K562 (cell line): Measurements from ENCODE around the gene KCNMB3. TPM values are rescaled to one million over a fixed set of nuclear protein-coding genes. Genes with fewer than 3 reads are reported as not detected.

Experiments used
- CCAR2 ChIP-seq: fragments of 200-400 bp; formaldehyde crosslinking; IDR thresholded peaks from 2 replicates; pipeline ENCODE4 v1.6.1; 2017; ENCODE audit warnings: mild to moderate bottlenecking, low read depth, low read length
- FOXA3 ChIP-seq, 2 experiments: fragments of 450-650 bp in 1 of 2; sonication (generic) in 1 of 2; formaldehyde crosslinking; IDR thresholded peaks in 1 of 2; conservative IDR thresholded peaks in 1 of 2; 2 replicates each; pipeline versions ENCODE4 v1.4.0 to v1.8.0; 2020 to 2022; ENCODE audit warnings: mild to moderate bottlenecking in 2 of 2, missing genetic modification reagents in 1 of 2
- LCOR ChIP-seq: sonication (generic); formaldehyde crosslinking; IDR thresholded peaks from 2 replicates; pipeline ENCODE4 v1.8.0; 2022; ENCODE audit warnings: mild to moderate bottlenecking, missing genetic modification reagents
- MGA ChIP-seq: fragments of 450-650 bp; IDR thresholded peaks from 2 replicates; pipeline ENCODE4 v1.6.1; 2016; ENCODE audit warnings: mild to moderate bottlenecking, moderate library complexity
- NFRKB ChIP-seq: fragments of 450-650 bp; IDR thresholded peaks from 2 replicates; pipeline ENCODE4 v1.6.1; 2016; ENCODE audit warnings: low read depth
- NR2F6 ChIP-seq: fragments of 450-650 bp; formaldehyde crosslinking; IDR thresholded peaks from 2 replicates; pipeline ENCODE4 v1.4.0; 2020; ENCODE audit warnings: mild to moderate bottlenecking
- PRPF4 ChIP-seq: fragments of 200-400 bp; formaldehyde crosslinking; IDR thresholded peaks from one replicate; pipeline ENCODE4 v1.6.1; 2017; ENCODE audit warnings: low read length, low read depth, mild to moderate bottlenecking; ENCODE audit not compliant: insufficient read depth, poor library complexity, severe bottlenecking
- SMAD1 ChIP-seq: fragments of 150-350 bp; IDR thresholded peaks from 2 replicates; pipeline ENCODE4 v1.6.1; 2014; ENCODE audit warnings: low read length, low read depth; ENCODE audit not compliant: partially characterized antibody
- SMARCE1 ChIP-seq: fragments of 450-650 bp; IDR thresholded peaks from 2 replicates; pipeline ENCODE4 v1.7.1; 2016; ENCODE audit warnings: mild to moderate bottlenecking
- SOX6 ChIP-seq: fragments of 450-650 bp; IDR thresholded peaks from 2 replicates; pipeline ENCODE4 v1.6.1; 2014; ENCODE audit warnings: mild to moderate bottlenecking
- SRSF3 ChIP-seq: fragments of 200-400 bp; formaldehyde crosslinking; IDR thresholded peaks from 2 replicates; pipeline ENCODE4 v1.6.1; 2016; ENCODE audit warnings: mild to moderate bottlenecking, low read length, moderate library complexity; ENCODE audit not compliant: insufficient read depth
- TBL1XR1 ChIP-seq, 2 experiments: IDR thresholded peaks; 2 replicates each; pipeline ENCODE4 v1.6.1; 2012; ENCODE audit warnings: improper control_type of control experiment in 2 of 2, low read length in 2 of 2, mild to moderate bottlenecking in 1 of 2
- ZNF644 ChIP-seq: fragments of 200-800 bp; sonication (Bioruptor generic); IDR thresholded peaks from 2 replicates; pipeline ENCODE4 v1.6.1; 2016; ENCODE audit warnings: low read depth, missing genetic modification characterization, missing compliant biosample characterization
- ZNF699 ChIP-seq: fragments of 250-450 bp; sonication (Bioruptor Pico); IDR thresholded peaks from 2 replicates; pipeline ENCODE4 v1.8.0; 2021; ENCODE audit warnings: mild to moderate bottlenecking, moderate library complexity; ENCODE audit not compliant: insufficient replicate concordance
- polyA plus RNA-seq, 8 experiments: library from polyadenylated mRNA; depleted of rRNA in 4 of 8; stranded (reverse) in 5 of 8; unstranded in 3 of 8; fragments of >200 nt; fragmentation: Nextera tagmentation in 2 of 8; fragmentation: Illumina TruSeq in 1 of 8; extraction: Ambion mirVana in 2 of 8; extraction: Trizol in 1 of 8; gene quantifications; 2 replicates each; pipeline versions ENCODE4 v1.2.1 to v1.2.3, GENCODE V29; 2011 to 2014; ENCODE audit warnings: inconsistent platforms in 1 of 8, missing spikeins in 1 of 8
- total RNA-seq, 7 experiments: library from RNA; depleted of rRNA in 6 of 7; stranded (reverse); fragments of >200 nt in 6 of 7; fragmentation: Illumina TruSeq in 2 of 7; extraction: Trizol in 2 of 7; gene quantifications; 2 replicates each; pipeline versions ENCODE4 v1.2.1 to v1.2.3, GENCODE V29; 2011 to 2021; ENCODE audit warnings: low replicate concordance in 1 of 7
- TF ChIP-seq, protein P1 (sequence below): fragments of 250-450 bp; sonication (Bioruptor Pico); IDR thresholded peaks from 2 replicates; pipeline ENCODE4 v1.8.0; 2021; ENCODE audit warnings: moderate library complexity, mild to moderate bottlenecking, inconsistent platforms

Gene KCNMB3
- total and polyA plus RNA-seq, 9 of the 15 experiments (the other 6 are each of a cell fraction or from before 2014, with no cell fraction given), result 7.0 to 21.1 (median 14.3) TPM

- TF ChIP-seq ZNF644 (no peak), SRSF3 (no peak), ZNF699 (CRISPR knock-in tag) (no peak), NR2F6 (CRISPR knock-in tag) (no peak), SMAD1 (no peak), FOXA3 (CRISPR knock-in tag; conservative IDR thresholded peaks at IDR 0.05 in 1 of 2, IDR thresholded peaks at IDR 0.05 in 1 of 2) (no peak), LCOR (CRISPR knock-in tag) (no peak), PRPF4 (no peak), TBL1XR1 (IDR thresholded peaks at IDR 0.05; ENCODE audit: low read length in 2 of 2) (0 out of 4 replicates have a peak, but pooled peaks of 1 of the 2 experiments have one; percentile 15), MGA (peak; percentile 32; the same call in 1 of the 2 replicates), SOX6 (no peak), SMARCE1 (peak; percentile 54; the same call in 1 of the 2 replicates), NFRKB (no peak), CCAR2 (no peak)
- TF ChIP-seq, protein P1, sequence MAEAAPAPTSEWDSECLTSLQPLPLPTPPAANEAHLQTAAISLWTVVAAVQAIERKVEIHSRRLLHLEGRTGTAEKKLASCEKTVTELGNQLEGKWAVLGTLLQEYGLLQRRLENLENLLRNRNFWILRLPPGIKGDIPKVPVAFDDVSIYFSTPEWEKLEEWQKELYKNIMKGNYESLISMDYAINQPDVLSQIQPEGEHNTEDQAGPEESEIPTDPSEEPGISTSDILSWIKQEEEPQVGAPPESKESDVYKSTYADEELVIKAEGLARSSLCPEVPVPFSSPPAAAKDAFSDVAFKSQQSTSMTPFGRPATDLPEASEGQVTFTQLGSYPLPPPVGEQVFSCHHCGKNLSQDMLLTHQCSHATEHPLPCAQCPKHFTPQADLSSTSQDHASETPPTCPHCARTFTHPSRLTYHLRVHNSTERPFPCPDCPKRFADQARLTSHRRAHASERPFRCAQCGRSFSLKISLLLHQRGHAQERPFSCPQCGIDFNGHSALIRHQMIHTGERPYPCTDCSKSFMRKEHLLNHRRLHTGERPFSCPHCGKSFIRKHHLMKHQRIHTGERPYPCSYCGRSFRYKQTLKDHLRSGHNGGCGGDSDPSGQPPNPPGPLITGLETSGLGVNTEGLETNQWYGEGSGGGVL (CRISPR knock-in tag), result no peak
Observed at GRCh38 chr3:179236669-179237301, 14.1 kb downstream of the KCNMB3 start (continued).
